Thoracic aorta (tissue), 2 donors: ENCODE data around the gene NOC2L. TPM values are rescaled to one million over a fixed set of nuclear protein-coding genes. Genes with fewer than 3 reads are reported as not detected.

Experiments used
- ATAC-seq: fragments of 150-250 bp; one replicate; pipeline ENCODE4 v1.8.0; 2017; ENCODE audit warnings: low read depth; ENCODE audit not compliant: insufficient number of reproducible peaks, low FRiP score
- DNase-seq: peaks from one replicate; pipeline ENCODE4 v3.0.0-alpha.2; 2020; ENCODE audit warnings: low spot score
- H3K27ac ChIP-seq, 2 donors: fragments of 200-600 bp; sonication (generic); 1 replicate in 1 of 2; 2 replicates in 1 of 2; pipeline ENCODE4 v1.5.1; 2016; ENCODE audit warnings: mild to moderate bottlenecking in 2 of 2, moderate library complexity in 2 of 2
- H3K27me3 ChIP-seq: fragments of 200-600 bp; sonication (generic); replicated peaks from 2 replicates; pipeline ENCODE4 v1.6.0; 2016; ENCODE audit warnings: mild to moderate bottlenecking; ENCODE audit not compliant: insufficient read depth
- H3K36me3 ChIP-seq: fragments of 200-600 bp; sonication (generic); one replicate; pipeline ENCODE4 v1.5.1; 2016
- H3K4me1 ChIP-seq, 2 donors: fragments of 200-600 bp; sonication (generic); 1 replicate in 1 of 2; 2 replicates in 1 of 2; pipeline versions ENCODE4 v1.5.1 to v1.6.0; 2016; ENCODE audit warnings: low read depth in 2 of 2, mild to moderate bottlenecking in 1 of 2; ENCODE audit not compliant: control insufficient read depth in 1 of 2
- H3K4me3 ChIP-seq: fragments of 200-600 bp; sonication (generic); 2 replicates; pipeline ENCODE4 v1.5.1; 2016; ENCODE audit warnings: mild to moderate bottlenecking
- H3K9me3 ChIP-seq: fragments of 200-600 bp; sonication (generic); 2 replicates; pipeline ENCODE4 v1.5.1; 2016
- CTCF ChIP-seq: fragments of 200-600 bp; sonication (generic); IDR thresholded peaks from one replicate; pipeline ENCODE4 v1.5.1; 2019; ENCODE audit warnings: antibody characterized with exemption
- total RNA-seq, 2 donors: library from RNA; depleted of rRNA; stranded (reverse); fragments of >200 nt; gene quantifications; one replicate each; pipeline versions ENCODE4 v1.1.0 to v1.2.3, GENCODE V29; 2016

NOC2L gene
- total RNA-seq, 2 donors from 2014 or later = 33.8 to 47.2 TPM

- H3K4me3 ChIP-seq = no peak overlapping the region
- no peaks in the 10 kb centered on the region for H3K9me3 ChIP-seq
- ATAC-seq = no peak
- no peaks in the 10 kb centered on the region for H3K27me3 ChIP-seq
- no peak for DNase-seq
- H3K4me1 ChIP-seq = peaks cover 12 to 22% of the 10 kb centered on the region in 2 donors
- no peaks in the 10 kb centered on the region for H3K36me3 ChIP-seq
- no peak overlapping the region for H3K27ac ChIP-seq
- TF ChIP-seq CTCF = no peak
These were observed 53.1 kb downstream of the NOC2L start for GRCh38 chr1:905811-906599.

GRCh38 chr1:905071-905749 lies 53.8 kb downstream of the NOC2L start:
- TF ChIP-seq CTCF = no peak
- Histone ChIP-seq H3K36me3 (no peaks in the 10 kb centered on the region), H3K9me3 (no peaks in the 10 kb centered on the region), H3K27ac (no peak overlapping the region), H3K4me1 (peaks cover 12 to 16% of the 10 kb centered on the region in 2 donors), H3K27me3 (no peaks in the 10 kb centered on the region), H3K4me3 (peak overlapping the region; percentile 74)
- ATAC-seq = no peak
- DNase-seq = no peak

GRCh38 chr1:904310-904950 lies 54.6 kb downstream of the NOC2L start:
- H3K9me3 ChIP-seq = no peaks in the 10 kb centered on the region
- H3K27ac ChIP-seq = no peak overlapping the region

GRCh38 chr1:903721-904271 lies 55.3 kb downstream of the NOC2L start:
- peak overlapping the region; percentile 74 for H3K4me3 ChIP-seq

More at GRCh38 chr1:904310-904950, 54.6 kb downstream of the NOC2L start:
- Histone ChIP-seq H3K27me3 (no peaks in the 10 kb centered on the region), H3K4me1 (peaks cover 12 to 15% of the 10 kb centered on the region in 2 donors), H3K4me3 (peak overlapping the region; percentile 74), H3K36me3 (no peaks in the 10 kb centered on the region)
- peak; percentile 71 for ATAC-seq
- TF ChIP-seq CTCF = peak; percentile 97
- DNase-seq = no peak

More at GRCh38 chr1:903721-904271, 55.3 kb downstream of the NOC2L start:
- no peak for TF ChIP-seq CTCF
- H3K36me3 ChIP-seq = no peaks in the 10 kb centered on the region
- no peak for ATAC-seq
- peaks cover 12 to 15% of the 10 kb centered on the region in 2 donors for H3K4me1 ChIP-seq
- H3K9me3 ChIP-seq = no peaks in the 10 kb centered on the region
- H3K27me3 ChIP-seq = no peaks in the 10 kb centered on the region
- no peak overlapping the region for H3K27ac ChIP-seq
- no peak for DNase-seq
